ENCODE data around the gene PSMB8. TPM values are rescaled to one million over a fixed set of nuclear protein-coding genes. Genes with fewer than 3 reads are reported as not detected.

PSMB8 gene
- total and polyA plus RNA-seq, 8 donors: 7.4 to 40.2 (median 20.5) TPM

- no peak for FAIRE-seq
- DNase-seq: no peak
- Histone ChIP-seq H3K36me3 (no peaks in the 10 kb centered on the region), H3K4me1 (no peaks in the 10 kb centered on the region), H3K27ac (no peak overlapping the region), H3K4me3 (no peak overlapping the region), H3K27me3 (peaks cover 0 to 9% (median 0%) of the 10 kb centered on the region in 4 donors), H3K9me3 (no peaks in the 10 kb centered on the region)
- no peak for TF ChIP-seq CTCF (IDR thresholded peaks at IDR 0.05)
- no peak for ATAC-seq
- intact Hi-C loops (cut with DNase I): loop anchor here in 2 of 3 donors (5.0 to 10.0 kb wide), 3 partner anchors 374 to 554 kb away; no protein-coding TSS in a partner anchor
- 89 to 91% methylated on average over 3 of the region's 3 CpGs for WGBS, 2 donors
Measured at GRCh38 chr6:32799168-32799567, 44.7 kb downstream of the PSMB8 start.

- peak; percentile 82 to 91 (median 88) for TF ChIP-seq CTCF (IDR thresholded peaks at IDR 0.05)
- Histone ChIP-seq H3K27ac (no peak overlapping the region), H3K4me1 (no peaks in the 10 kb centered on the region), H3K9me3 (no peaks in the 10 kb centered on the region), H3K36me3 (no peaks in the 10 kb centered on the region), H3K27me3 (peaks cover 0 to 14% (median 2%) of the 10 kb centered on the region in 4 donors), H3K4me3 (no peak overlapping the region)
- intact Hi-C loops (cut with DNase I): loop anchor here in 2 of 3 donors (5.0 to 10.0 kb wide), 3 partner anchors 372 to 552 kb away; no protein-coding TSS in a partner anchor
- no peak for FAIRE-seq
- 7 to 8% methylated on average over 30 of the region's 30 CpGs for WGBS, 2 donors
- peak; percentile 68 to 90 (median 88) for ATAC-seq
- peak; percentile 42 to 95 (median 76) for DNase-seq
Measured at GRCh38 chr6:32796848-32797776, 46.7 kb downstream of the PSMB8 start.

- H3K27me3 ChIP-seq: peaks cover 0 to 14% (median 2%) of the 10 kb centered on the region in 4 donors
- 19 to 50% methylated on average over 2 of the region's 2 CpGs for WGBS, 2 donors
- ATAC-seq (peak in 2 of 4 donors; percentile 39 to 58), DNase-seq (no peak), FAIRE-seq (no peak)
- intact Hi-C loops (cut with DNase I): loop anchor here in 2 of 3 donors (10.0 kb wide), 2 partner anchors 370 to 550 kb away; no protein-coding TSS in a partner anchor
- no peak for TF ChIP-seq CTCF (IDR thresholded peaks at IDR 0.05)
- no peak overlapping the region for H3K27ac ChIP-seq
- no peaks in the 10 kb centered on the region for H3K4me1 ChIP-seq
- no peaks in the 10 kb centered on the region for H3K9me3 ChIP-seq
- no peaks in the 10 kb centered on the region for H3K36me3 ChIP-seq
- H3K4me3 ChIP-seq: no peak overlapping the region
Measured at GRCh38 chr6:32794510-32794909, 49.3 kb downstream of the PSMB8 start.

GRCh38 chr6:32792901-32793435 lies 50.9 kb downstream of the PSMB8 start:
- no peak overlapping the region for H3K4me3 ChIP-seq
- ATAC-seq (no peak), DNase-seq (no peak), FAIRE-seq (no peak)
- no peak for TF ChIP-seq CTCF (IDR thresholded peaks at IDR 0.05)
- no peak overlapping the region for H3K27ac ChIP-seq
- no peaks in the 10 kb centered on the region for H3K4me1 ChIP-seq
- intact Hi-C loops (cut with DNase I): loop anchor here in 2 of 3 donors (10.0 kb wide), 2 partner anchors 368 to 548 kb away; no protein-coding TSS in a partner anchor
- no peaks in the 10 kb centered on the region for H3K36me3 ChIP-seq
- 57 to 60% methylated on average over 3 of the region's 3 CpGs for WGBS, 2 donors
- peaks cover 0 to 10% (median 2%) of the 10 kb centered on the region in 4 donors for H3K27me3 ChIP-seq
- no peaks in the 10 kb centered on the region for H3K9me3 ChIP-seq

Other genes with a start within 250 kb of the PSMB8 start
- gene HLA-DQA1, start 206.6 kb downstream of the PSMB8 start, total RNA-seq: 10 to 100 TPM in 2 of 6 donors, 1 to 10 TPM in 4; 1.1 to 66.1 (median 5.0) TPM
- 1 to 10 TPM; 1.2 to 4.5 TPM for gene HLA-DQA1, start 206.6 kb downstream of the PSMB8 start, polyA plus RNA-seq
- 10 to 100 TPM in 1 of 6 donors, 1 to 10 TPM in 4, under 1 TPM in 1; 0.63 to 17.6 (median 3.3) TPM for gene HLA-DQB1, start 177.4 kb downstream of the PSMB8 start, total RNA-seq
- 10 to 100 TPM; 22.8 to 24.7 TPM for gene HLA-DQB1, start 177.4 kb downstream of the PSMB8 start, polyA plus RNA-seq
- gene HLA-DQA2, start 102.7 kb downstream of the PSMB8 start, total RNA-seq: 1 to 10 TPM in 2 of 6 donors, under 1 TPM in 2, not detected in 2; 0.09 to 6.0 (median 2.3) TPM
- under 1 TPM in 1 of 2 donors, not detected in 1; 0.14 TPM for gene HLA-DQA2, start 102.7 kb downstream of the PSMB8 start, polyA plus RNA-seq
- 1 to 10 TPM in 2 of 6 donors, under 1 TPM in 3, not detected in 1; 0.35 to 3.8 (median 0.47) TPM for gene HLA-DQB2, start 80.5 kb downstream of the PSMB8 start, total RNA-seq
- gene HLA-DQB2, start 80.5 kb downstream of the PSMB8 start, polyA plus RNA-seq: not detected
- under 1 TPM in 2 of 6 donors, not detected in 4; 0.21 to 0.87 TPM for gene HLA-DOB, start 27.0 kb downstream of the PSMB8 start, total RNA-seq
- under 1 TPM; 0.38 to 0.53 TPM for gene HLA-DOB, start 27.0 kb downstream of the PSMB8 start, polyA plus RNA-seq
- 10 to 100 TPM in 4 of 6 donors, 1 to 10 TPM in 2; 5.0 to 23.1 (median 12.2) TPM for gene TAP2, start 5.3 kb downstream of the PSMB8 start, total RNA-seq
- gene TAP2, start 5.3 kb downstream of the PSMB8 start, polyA plus RNA-seq: 10 to 100 TPM in 1 of 2 donors, 1 to 10 TPM in 1; 8.8 to 16.9 TPM
- gene TAP1, start 9.7 kb upstream of the PSMB8 start, total RNA-seq: 10 to 100 TPM in 5 of 6 donors, 1 to 10 TPM in 1; 7.8 to 32.1 (median 11.6) TPM
- 10 to 100 TPM; 18.8 to 28.5 TPM for gene TAP1, start 9.7 kb upstream of the PSMB8 start, polyA plus RNA-seq
- gene PSMB9, start 10.1 kb upstream of the PSMB8 start, total RNA-seq: 10 to 100 TPM in 2 of 6 donors, 1 to 10 TPM in 4; 5.1 to 18.1 (median 5.8) TPM
- gene PSMB9, start 10.1 kb upstream of the PSMB8 start, polyA plus RNA-seq: 10 to 100 TPM in 1 of 2 donors, 1 to 10 TPM in 1; 8.3 to 13.7 TPM
- 10 to 100 TPM in 2 of 6 donors, 1 to 10 TPM in 4; 1.9 to 42.6 (median 4.3) TPM for gene HLA-DMB, start 97.0 kb upstream of the PSMB8 start, total RNA-seq
- 1 to 10 TPM; 2.7 to 6.2 TPM for gene HLA-DMB, start 97.0 kb upstream of the PSMB8 start, polyA plus RNA-seq
- gene HLA-DMA, start 109.0 kb upstream of the PSMB8 start, total RNA-seq: 10 to 100 TPM in 4 of 6 donors, 1 to 10 TPM in 2; 6.8 to 72.9 (median 17.0) TPM
- 10 to 100 TPM; 25.0 to 34.0 TPM for gene HLA-DMA, start 109.0 kb upstream of the PSMB8 start, polyA plus RNA-seq
- gene BRD2, start 124.5 kb upstream of the PSMB8 start, total RNA-seq: 10 to 100 TPM; 50.5 to 98.4 (median 80.2) TPM
- 100 to 1,000 TPM in 1 of 2 donors, 10 to 100 TPM in 1; 94.3 to 128 TPM for gene BRD2, start 124.5 kb upstream of the PSMB8 start, polyA plus RNA-seq
- gene HLA-DOA, start 165.5 kb upstream of the PSMB8 start, total RNA-seq: 10 to 100 TPM in 1 of 6 donors, 1 to 10 TPM in 3, under 1 TPM in 2; 0.60 to 16.5 (median 2.2) TPM
- gene HLA-DOA, start 165.5 kb upstream of the PSMB8 start, polyA plus RNA-seq: under 1 TPM; 0.38 to 0.46 TPM
- 100 to 1,000 TPM in 1 of 6 donors, 10 to 100 TPM in 2, 1 to 10 TPM in 3; 8.7 to 162 (median 13.5) TPM for gene HLA-DPA1, start 229.6 kb upstream of the PSMB8 start, total RNA-seq
- gene HLA-DPA1, start 229.6 kb upstream of the PSMB8 start, polyA plus RNA-seq: 1 to 10 TPM; 5.5 to 9.1 TPM
- gene HLA-DPB1, start 231.9 kb upstream of the PSMB8 start, total RNA-seq: 100 to 1,000 TPM in 1 of 6 donors, 10 to 100 TPM in 5; 11.8 to 156 (median 23.3) TPM
- gene HLA-DPB1, start 231.9 kb upstream of the PSMB8 start, polyA plus RNA-seq: 10 to 100 TPM; 16.7 to 20.8 TPM